LNCAP (cell line): Measurements from ENCODE around the gene TRIM27.

Experiments used
- CTCF ChIP-seq: fragments of 450-650 bp; IDR thresholded peaks from 2 replicates; pipeline ENCODE4 v1.5.1; 2017; ENCODE audit warnings: mild to moderate bottlenecking

Gene TRIM27

GRCh38 chr6:28893172-28893799 lies 30.5 kb downstream of the TRIM27 start:
- TF ChIP-seq CTCF, result no peak

DNA sequence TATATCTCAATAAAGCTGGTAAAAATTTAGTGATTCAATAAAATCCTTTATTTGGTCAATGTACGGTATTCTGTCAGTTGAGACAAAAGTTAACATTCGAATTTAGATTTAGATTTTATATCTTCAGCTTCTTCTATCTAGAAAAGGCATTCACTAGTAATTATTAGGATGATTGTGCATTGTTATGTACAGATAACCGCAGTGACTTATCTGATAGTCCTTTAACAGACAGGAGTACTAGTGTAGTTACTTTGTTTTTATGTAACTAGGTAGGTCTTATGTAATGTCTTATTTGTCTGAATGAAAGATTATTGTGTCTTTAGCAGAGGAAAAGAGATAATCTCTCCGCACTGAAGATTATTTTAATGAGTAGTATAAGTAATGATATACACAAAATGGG lies 31.3 kb downstream of the TRIM27 start:
- no peak for TF ChIP-seq CTCF

GRCh38 chr6:28887796-28888496 lies 35.8 kb downstream of the TRIM27 start:
- no peak for TF ChIP-seq CTCF

- no peak for TF ChIP-seq CTCF
Measured at GRCh38 chr6:28886079-28886439, 37.7 kb downstream of the TRIM27 start.

- no peak for TF ChIP-seq CTCF
Measured at GRCh38 chr6:28884423-28885131, 39.2 kb downstream of the TRIM27 start.

GRCh38 chr6:28880894-28881780 lies 42.6 kb downstream of the TRIM27 start:
- TF ChIP-seq CTCF, result no peak

- TF ChIP-seq CTCF, result no peak
Measured at GRCh38 chr6:28880519-28880893, 43.3 kb downstream of the TRIM27 start.
